GM21619 (cell line): ENCODE measurements around the gene RING1.

Source experiments
- ATAC-seq: cut with Tn5 transposase; IDR thresholded peaks from one replicate; pipeline ENCODE4 v1.9.1; 2021; ENCODE audit not compliant: unreplicated experiment

Gene RING1

DNA sequence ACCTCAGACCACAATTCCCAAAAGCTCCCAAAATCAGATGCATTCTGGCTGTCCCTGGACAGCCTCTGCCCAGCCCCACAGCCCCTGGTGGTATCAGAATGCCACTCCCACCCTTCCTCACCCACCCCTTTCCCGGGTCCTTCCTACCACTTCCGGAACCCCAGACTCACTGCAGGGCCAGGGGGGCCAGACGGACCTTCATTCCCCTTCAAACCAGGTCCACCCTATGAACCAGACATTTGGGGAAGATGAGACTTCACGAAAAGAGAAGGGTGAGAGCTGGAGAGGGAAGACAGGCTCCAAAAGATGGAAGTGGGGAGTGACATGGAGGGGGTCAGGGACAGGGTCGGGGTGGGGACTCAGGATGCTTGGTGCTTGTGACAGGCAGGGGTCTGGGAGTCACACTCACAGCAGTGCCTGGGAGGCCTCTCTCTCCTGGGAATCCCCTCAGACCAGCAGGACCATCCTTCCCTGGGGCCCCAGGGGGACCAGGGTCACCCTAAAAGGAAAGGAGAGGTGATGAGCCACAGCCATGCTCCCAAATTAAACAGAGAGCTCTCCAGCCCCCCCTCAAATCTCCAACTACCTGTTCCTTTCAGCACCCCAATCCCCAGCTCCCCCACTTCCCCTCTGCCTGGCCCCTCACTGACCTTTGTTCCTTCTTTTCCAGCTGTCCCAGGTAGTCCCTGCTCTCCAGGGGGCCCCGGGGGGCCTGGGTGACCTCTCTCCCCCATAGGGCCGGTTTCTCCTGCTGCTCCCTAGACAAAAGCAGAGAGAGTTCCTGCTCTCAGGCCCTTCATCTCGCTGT lies 36.2 kb upstream of the RING1 start:
- no peak for ATAC-seq

DNA sequence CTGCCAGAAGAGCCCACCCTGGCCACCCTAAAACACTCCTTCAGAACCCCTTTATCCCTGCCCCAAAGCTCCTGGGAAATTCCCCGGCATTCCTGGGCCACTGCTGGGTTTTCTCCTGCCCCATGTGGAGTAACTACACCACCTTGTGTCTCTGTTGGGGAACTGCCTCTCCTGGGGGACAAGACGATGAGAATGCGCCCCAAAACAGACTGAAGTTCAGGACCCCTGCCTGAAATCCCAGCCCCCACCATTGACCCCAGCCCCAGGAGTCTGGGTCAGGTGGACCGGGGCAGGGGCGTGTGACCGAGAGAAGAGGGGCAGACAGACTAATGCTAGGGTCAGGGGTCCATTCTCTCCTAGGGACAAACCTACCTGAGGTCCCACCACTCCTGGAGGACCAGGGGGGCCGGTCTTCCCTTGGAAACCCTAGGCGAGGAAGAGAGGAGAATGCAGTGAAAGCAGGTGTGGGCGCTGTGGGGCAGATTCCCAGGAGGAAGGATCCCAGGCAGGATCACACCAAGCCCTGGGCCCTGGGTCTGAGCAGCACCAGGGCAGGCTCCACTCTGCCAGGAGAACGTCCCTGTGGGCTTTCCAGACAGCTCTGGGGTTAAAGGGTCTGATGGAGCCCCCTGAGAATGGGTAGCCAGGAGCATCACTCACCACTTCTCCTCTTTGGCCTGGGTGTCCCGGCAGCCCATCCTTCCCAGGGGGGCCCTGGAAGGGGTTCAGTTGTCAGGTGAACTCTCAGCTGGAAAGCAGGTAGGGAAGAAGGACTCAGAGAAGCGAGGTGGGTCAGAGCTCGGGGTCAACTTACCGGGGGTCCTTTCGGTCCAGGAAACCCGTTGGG lies 35.4 kb upstream of the RING1 start:
- ATAC-seq, result no peak

DNA sequence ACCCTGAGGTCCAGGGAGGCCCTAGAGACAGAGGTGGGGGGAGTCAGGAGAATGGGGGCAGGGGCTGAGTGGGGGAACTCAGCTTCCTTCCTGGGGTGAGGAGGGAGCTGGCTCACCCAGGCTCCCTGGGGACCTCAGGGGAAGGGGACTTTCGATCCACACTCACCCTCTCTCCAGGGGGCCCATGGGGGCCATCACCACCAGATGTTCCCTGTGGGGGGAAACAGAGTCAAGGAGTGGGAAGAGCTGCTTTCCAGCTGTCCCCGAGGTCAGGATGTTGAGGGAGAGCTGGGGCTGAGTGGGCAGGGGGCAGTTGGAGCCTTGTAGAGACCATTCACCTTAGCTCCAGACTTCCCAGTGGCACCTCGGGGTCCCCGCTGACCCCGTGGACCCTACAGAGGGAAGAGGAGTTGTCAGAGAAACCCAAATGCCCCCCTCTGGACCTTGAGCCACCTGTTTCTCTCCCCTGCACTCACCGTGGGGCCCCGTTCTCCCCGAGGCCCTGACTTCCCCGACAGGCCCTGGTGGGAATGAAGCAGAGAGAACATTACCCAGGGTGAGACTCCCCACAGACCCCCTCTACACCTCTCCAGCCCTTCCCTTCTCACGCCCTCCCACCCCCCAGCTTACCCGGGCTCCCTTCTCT lies 34.6 kb upstream of the RING1 start:
- no peak for ATAC-seq

DNA sequence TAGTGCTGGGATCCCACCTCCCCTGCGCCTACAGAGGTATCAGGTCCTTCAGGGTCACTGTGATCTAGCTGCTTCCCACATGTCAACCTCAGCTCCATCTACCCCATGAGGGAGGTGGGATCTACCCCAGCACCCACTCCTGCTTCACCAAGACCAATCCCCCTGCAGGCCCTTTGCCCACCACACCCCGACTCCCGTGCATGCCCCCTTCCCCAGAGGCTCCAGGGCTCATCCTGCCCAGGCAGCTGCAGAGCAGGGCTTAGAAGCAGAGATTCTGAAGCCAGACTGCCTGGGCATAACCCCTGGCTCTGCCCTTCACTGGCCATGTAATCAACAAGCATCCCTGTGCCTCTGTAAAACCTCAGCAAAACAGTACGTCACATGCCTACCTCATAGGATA lies 33.5 kb upstream of the RING1 start:
- ATAC-seq, result no peak

DNA sequence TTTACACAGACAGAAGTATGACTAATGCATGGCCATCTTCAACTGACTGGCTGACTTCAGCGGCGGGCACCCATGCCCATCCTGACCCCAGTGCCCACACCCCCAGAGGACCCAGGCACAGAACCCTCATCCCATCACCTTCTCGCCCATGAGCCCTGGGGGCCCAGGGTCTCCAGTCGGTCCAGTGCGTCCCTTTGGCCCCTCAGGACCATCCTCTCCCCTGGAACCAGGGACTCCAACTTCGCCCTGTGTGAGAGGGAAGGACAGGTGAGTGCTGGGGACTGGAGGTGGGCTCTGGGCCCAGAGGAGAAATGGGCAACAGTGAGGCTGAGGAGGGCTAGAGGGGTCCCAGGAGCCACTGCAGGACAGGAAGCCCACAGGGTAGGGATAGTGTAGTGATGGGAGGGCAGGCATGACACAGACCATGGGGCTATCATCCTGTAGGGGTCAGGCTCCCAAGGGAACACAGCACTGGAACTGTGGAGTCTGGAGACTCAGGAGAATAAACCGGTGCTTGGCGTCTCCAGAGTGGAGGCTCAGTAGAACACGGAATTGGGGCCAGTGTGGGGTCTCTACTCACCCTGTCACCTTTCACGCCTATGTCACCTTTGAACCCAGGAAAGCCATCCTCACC lies 32.7 kb upstream of the RING1 start:
- no peak for ATAC-seq

DNA sequence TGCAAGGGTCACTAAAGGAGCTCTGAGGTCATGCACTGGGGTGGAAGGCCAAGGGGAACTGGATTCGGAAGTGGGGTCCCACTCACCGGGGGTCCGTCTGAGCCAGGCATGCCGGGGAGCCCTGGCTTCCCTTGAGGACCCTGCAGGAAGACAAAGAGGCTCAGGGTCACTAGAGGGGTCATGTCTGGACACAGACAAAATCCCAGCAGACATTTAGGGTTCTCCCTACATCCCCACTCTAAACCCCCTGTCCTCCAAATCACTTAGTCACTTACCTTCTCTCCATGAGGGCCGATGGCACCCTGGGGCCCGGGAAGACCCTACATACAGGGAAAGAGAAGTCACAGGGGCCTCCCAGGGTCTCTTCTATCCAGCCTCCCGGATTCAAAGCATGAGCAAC lies 31.4 kb upstream of the RING1 start:
- ATAC-seq, result no peak

DNA sequence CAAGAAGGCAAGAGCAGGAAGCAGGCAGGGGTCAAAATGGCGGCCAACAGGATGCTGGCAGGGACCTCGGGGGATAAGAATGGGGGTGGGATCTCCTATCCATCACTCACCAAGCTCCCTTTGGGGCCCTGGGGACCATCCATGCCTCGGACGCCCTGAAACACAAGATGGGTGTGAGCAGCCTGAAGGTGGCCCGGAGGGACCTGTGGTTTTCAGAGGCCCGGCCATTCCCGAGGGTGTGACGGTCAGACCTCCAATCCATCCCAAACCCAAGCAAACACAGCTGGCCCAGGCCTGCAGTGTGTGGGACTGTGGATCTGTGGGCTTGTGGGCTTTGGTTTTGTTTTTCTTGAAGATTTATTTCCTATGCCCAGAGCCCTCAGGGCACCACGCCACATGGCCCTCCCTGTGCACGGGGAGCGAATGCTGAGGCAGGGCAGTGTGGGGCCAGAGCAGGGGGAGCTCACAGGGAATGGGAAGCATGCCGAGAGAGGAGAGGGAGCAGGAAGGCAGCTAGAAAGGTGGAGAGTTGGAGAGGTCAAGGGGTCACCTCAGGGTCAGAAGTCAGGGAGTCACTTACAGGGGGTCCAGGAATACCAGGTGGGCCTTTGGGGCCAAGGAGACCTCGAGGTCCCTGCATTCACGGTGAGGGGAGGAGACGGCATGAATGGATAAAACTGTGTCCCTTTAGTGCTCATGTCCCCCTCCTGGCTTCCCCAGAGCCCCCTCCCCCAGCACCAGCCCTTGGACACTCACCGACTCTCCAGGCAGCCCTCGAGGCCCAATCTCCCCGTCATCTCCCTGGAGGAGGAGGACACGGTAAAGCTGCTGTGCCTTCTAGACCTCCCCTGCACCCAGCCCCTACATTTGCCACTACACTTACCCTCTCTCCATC lies 30.5 kb upstream of the RING1 start:
- ATAC-seq, result no peak

DNA sequence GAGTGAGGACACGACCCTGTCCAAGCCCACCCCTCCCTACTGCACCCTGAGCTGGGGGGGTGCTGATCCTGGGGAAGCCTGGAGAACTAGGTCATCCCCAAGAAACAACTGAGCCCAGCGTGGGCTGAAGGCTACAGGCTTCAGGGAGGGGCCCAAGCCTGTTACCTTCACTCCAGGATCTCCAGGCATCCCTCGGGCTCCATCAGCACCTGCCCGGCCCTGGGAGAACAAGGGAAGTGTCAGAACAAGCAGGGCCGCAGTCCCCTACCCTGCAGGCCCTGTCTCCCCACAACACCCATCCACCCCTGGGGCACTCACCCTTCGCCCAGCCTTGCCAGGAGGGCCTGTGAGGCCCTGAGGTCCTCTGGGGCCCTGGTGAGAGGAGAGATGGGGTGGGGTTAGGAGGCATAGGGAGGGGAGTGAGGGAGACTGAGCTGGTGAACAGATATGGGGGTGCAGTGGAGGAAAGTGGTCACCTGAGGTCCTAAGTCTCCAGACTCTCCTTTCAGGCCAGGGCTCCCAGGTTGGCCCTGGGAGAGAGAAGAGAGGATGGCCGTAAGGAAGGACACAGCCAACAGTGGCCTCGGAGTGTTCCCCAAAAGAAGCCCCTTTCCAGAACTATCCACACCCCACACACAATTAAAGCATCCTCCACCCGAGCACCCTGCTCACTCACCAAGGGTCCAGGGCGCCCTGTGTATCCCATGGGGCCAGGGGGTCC lies 29.4 kb upstream of the RING1 start:
- no peak for ATAC-seq

DNA sequence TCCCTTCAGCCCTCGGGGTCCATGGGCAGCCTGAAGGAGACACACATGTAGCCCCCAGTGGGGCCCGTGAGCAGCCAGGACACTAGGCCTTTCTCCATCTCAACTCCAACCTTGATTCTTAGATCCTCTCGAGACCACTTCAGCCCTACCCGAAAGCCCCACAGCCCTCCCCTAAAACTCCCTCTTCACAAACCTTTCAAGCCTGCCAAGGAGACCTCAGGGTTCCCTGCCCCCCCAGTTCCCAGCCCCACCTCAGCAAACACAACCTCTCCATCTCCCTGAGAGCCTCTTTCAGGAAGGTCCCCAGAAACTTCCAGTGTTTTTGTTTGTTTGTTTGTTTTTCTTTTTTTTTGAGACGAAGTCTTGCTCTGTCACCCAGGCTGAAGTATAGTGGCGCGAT lies 27.2 kb upstream of the RING1 start:
- ATAC-seq, result no peak

DNA sequence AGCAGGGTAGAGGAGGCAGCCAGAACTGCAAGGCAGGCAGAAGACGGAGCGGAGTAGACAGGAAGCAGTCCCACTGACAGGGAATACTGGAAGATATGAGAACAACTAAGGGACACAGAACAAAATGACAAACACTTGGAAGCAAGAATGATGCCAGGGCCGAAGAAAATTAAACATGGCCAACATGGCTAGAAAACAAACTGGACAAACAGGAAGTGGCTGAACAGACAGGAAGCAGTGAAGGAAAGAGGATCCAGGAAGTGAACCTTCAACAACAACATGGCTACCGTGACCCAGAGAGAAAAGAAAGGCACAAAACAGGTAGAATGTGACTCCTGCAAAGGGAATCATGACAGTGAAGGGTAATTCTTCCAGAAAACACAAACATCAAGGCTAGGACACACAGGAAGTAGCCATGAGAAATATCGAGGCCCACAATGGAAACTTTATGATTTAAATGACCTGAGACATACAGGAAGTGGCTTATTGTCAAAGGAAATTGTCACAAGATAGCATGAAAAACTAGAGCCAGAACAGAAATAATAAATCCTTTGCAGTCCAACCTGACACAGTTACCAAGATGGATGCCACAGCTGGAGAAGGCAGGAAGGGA lies 25.1 kb upstream of the RING1 start:
- ATAC-seq, result no peak

DNA sequence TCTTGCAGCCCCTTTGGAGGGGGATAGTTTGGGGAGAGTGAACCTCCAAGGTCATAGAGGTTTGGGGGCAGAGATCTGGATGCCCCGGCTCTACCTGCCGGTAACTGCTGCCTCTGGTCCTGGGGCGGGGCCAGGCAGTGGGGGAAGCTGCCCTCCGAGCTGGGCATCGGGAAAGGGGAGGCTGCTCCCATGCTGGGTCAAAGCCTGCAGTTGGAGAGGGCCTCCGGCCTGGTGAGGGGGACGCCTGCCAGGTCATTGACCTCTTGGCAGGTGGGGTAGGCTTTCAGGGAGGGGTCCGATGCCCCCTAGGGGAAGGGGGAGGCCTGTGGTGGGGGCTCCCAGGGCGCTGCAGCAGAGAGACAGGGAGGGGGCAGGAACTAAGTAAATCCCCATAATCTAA lies 23.1 kb upstream of the RING1 start:
- no peak for ATAC-seq

DNA sequence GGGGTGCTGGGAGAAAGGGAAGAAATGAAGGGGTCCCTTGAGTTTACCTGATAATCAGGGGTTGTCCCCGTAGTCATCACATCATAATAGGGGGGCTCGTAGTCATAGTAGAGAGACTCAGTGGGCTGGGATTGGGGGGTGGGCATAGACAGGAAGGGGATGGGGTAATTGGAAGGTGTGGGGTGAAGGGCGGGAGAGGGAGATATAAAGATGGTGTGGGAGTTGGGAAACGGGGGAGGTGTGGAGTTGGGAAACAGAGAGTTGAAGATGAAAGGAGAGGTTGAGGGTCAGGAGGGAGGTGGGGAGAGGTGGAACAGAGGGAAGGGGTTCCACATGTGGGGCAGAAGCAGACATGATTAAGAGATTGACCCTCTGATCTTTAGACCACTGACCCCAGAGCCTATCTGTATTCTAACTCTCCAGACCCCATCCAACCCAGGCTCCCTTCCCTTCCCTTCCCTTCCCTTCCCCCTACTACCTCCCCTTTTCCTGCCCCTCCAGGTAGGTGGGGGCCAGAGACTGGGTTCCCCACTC lies 22.6 kb upstream of the RING1 start:
- no peak for ATAC-seq

DNA sequence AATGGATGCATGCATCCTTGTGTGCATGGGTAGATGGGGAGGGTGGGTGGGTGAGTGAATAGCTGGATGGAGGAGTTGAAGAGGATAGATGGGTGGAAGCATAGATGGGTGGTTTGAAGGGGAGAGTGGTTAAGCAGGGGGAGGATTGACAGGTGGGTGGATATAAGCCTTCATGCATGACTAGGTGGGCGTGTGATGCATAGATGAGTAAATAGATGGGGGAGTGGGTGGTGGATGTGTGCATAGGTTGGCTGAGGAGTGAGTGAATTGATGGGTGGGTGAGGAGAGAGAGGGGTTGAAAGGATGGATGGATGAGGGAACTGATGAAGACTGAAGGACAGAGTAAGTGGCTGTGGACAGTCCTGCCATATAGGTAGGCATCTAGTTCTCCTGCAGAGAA lies 20.5 kb upstream of the RING1 start:
- no peak for ATAC-seq

DNA sequence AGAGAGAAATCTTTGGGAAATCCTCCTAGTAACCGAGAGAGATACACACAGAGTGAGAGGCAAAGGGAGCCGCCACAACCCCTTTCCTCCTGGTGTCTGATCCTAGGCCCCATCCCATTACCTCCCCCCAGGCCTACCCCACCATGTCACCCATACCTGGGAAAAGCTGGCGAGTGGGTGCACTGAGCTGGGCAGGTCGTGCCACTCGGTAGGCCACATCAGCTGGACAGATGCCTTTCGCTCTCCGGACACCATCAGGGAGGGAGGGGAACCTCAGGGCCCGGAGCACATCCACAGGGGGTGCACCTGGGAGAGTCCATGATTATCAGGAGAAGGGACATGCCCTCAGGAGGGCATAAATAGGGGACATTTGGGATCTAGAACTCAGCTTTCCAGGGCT lies 19.1 kb upstream of the RING1 start:
- ATAC-seq, result no peak

DNA sequence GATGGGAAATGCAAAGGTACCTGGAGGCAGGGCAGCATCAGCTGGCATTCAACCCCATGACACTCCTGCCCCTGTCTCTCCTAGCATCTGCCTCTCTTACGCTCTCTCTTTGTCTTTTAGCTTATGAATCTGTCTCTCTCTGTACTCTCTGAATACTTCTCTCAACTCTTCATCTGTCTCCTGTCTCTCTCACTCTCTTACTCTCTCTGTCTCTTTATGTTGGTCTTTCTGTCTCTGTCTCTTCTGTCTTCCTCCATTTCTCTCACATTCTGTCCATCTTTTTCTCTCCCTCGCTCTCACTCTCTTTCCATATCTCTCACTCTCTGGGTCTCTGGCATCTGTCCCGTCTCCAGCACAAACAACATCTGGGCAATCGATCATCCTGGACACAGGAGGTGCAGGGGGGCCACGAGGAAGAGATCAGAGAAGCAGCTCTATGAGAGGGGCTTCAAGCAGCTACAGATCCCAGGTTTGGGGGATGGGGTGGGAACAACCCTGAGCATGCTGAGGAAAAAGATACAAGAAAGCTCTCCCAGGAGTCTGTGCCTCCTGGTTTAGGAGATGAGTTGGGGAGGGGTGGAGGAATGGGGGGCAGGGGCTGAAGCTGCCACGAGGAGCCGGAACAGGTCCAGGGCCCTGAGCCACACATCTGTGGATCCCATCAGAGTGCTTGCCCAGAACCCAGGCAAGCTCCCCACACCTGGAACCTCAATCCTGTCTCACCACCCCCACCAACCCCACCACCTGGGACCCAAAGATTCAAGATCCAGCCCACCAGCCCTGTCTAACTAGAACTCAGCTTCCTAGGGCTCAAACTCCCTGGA lies 18.5 kb upstream of the RING1 start:
- ATAC-seq, result no peak

DNA sequence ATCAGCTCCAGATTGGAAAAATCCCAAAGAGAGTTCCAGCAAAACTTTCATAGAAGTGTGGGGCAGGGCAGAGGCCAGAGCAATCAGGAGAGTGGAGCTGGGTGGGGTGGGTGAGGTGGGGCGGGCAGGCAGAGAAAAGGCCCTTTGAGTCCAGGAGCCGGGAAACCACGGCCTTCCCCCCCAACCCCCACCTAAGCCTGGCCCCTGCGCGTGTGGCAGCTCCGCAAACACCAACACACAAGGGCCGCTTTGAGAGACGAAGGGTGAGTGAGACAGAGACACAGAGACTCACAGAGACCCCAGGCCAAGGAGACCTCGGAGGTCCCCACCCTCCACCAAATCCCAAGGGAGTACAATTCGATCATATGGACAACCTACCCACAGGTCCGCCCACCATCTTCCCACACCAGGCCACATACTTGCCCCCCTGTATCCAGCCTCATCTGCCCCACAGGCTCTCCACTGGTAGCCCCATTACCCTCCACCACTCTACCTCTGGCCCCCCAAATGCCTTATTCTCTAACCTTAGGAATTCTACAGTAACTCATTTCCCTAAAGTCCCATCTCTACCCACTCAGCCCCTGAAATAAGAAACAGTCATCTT lies 17.7 kb upstream of the RING1 start:
- no peak for ATAC-seq

DNA sequence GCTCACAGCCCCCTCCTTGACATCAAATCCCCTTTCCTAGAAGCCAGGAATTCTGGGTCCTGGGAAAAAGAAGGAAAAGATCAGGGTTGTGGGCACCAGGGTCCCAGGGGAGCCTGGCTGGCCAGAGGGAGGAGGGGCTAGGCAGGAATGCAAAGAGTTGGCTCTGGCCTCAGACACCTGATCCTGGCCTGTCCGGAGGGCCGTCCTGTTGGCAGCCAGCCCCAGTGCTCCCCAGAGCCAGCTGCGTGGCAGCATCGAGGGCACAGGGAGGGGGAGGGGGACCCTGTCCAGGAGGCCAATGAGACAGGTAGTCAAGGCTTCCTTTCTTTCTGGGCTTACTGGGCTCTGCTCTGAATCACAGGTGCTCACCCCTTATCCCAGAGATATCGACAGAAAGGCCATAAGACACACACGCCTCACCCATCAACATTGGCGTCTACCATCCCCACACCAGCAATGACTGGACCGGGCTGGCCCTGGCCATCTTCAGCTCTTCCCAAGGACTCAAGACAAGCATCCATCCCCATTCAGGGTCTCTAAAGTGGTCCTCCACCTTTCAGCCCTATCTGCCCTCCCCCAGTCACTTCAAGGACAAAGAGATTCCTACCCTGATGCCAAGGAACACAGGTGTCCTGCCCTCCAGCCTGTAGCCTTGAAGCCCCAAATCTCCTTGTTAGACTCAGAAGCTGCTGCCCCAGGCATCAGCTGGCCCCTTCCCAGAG lies 16.8 kb upstream of the RING1 start:
- ATAC-seq, result no peak
